Osteoblast (primary cell): Measurements from ENCODE around the gene GRIN3B. TPM values are rescaled to one million over a fixed set of nuclear protein-coding genes. Genes with fewer than 3 reads are reported as not detected.

ENCODE experiments used
- DNase-seq: peaks from one replicate; pipeline ENCODE4 v3.0.0; 2011; ENCODE audit warnings: low spot score, mixed read lengths; ENCODE audit not compliant: insufficient read length; ENCODE audit errors: missing footprints
- H2AFZ ChIP-seq: 2 replicates; pipeline ENCODE4 v1.6.0; 2011; ENCODE audit warnings: mild to moderate bottlenecking, low read length
- H3K27ac ChIP-seq: 2 replicates; pipeline ENCODE4 v1.5.1; 2011; ENCODE audit warnings: mild to moderate bottlenecking, low read depth, low read length, moderate library complexity
- H3K27me3 ChIP-seq: 2 replicates; pipeline ENCODE4 v1.6.0; 2012; ENCODE audit warnings: mild to moderate bottlenecking, control low read depth, inconsistent platforms, low read length, moderate library complexity; ENCODE audit not compliant: insufficient read depth
- H3K36me3 ChIP-seq: 2 replicates; pipeline ENCODE4 v1.5.1; 2011; ENCODE audit warnings: mild to moderate bottlenecking, low read length, control low read depth, moderate library complexity; ENCODE audit not compliant: insufficient read depth
- H3K4me1 ChIP-seq: 2 replicates; pipeline ENCODE4 v1.5.1; 2011; ENCODE audit warnings: mild to moderate bottlenecking, low read length, control low read depth, moderate library complexity; ENCODE audit not compliant: insufficient read depth
- H3K4me2 ChIP-seq: 2 replicates; pipeline ENCODE4 v1.6.0; 2011; ENCODE audit warnings: mild to moderate bottlenecking, low read length; ENCODE audit not compliant: insufficient read depth
- H3K4me3 ChIP-seq: fragments of 200-600 bp; sonication (generic); 3 replicates; pipeline ENCODE4 v1.5.1; 2012; ENCODE audit warnings: mild to moderate bottlenecking, low read length, inconsistent platforms; ENCODE audit not compliant: insufficient read depth
- H3K79me2 ChIP-seq: 2 replicates; pipeline ENCODE4 v1.6.0; 2012; ENCODE audit warnings: mild to moderate bottlenecking, low read length, control low read depth, inconsistent platforms; ENCODE audit not compliant: insufficient read depth
- H3K9me3 ChIP-seq: 2 replicates; pipeline ENCODE4 v1.5.1; 2011; ENCODE audit warnings: low read depth, low read length, control low read depth
- H4K20me1 ChIP-seq: 2 replicates; pipeline ENCODE4 v1.6.0; 2012; ENCODE audit warnings: mild to moderate bottlenecking, low read length, control low read depth; ENCODE audit not compliant: insufficient read depth
- CTCF ChIP-seq: IDR thresholded peaks from 2 replicates; pipeline ENCODE4 v1.5.1; 2011; ENCODE audit warnings: mild to moderate bottlenecking, low read depth, low read length, moderate library complexity; ENCODE audit errors: extremely low read depth
- total RNA-seq: library from RNA; depleted of rRNA; stranded (reverse); fragments of >200 nt; gene quantifications from 2 replicates; pipeline ENCODE4 v1.2.3, GENCODE V29; 2012

The GRIN3B gene
- total RNA-seq, 1 donor = not detected

GRCh38 chr19:1049106-1049505 is 48.9 kb downstream of the GRIN3B start:
- Histone ChIP-seq H3K4me2 (no peak overlapping the region), H3K79me2 (no peaks in the 10 kb centered on the region), H3K4me3 (no peak overlapping the region), H2AFZ (no peak overlapping the region), H4K20me1 (no peaks in the 10 kb centered on the region), H3K4me1 (no peaks in the 10 kb centered on the region), H3K36me3 (no peaks in the 10 kb centered on the region), H3K27ac (no peak overlapping the region), H3K9me3 (no peaks in the 10 kb centered on the region), H3K27me3 (no peaks in the 10 kb centered on the region)
- TF ChIP-seq CTCF = no peak
- no peak for DNase-seq

- Histone ChIP-seq H3K27me3 (no peaks in the 10 kb centered on the region), H3K27ac (no peak overlapping the region), H3K36me3 (no peaks in the 10 kb centered on the region), H3K4me1 (no peaks in the 10 kb centered on the region), H3K4me3 (no peak overlapping the region), H3K9me3 (no peaks in the 10 kb centered on the region), H3K79me2 (no peaks in the 10 kb centered on the region), H4K20me1 (no peaks in the 10 kb centered on the region), H3K4me2 (no peak overlapping the region), H2AFZ (no peak overlapping the region)
- no peak for DNase-seq
- TF ChIP-seq CTCF = no peak
These were observed 49.6 kb downstream of the GRIN3B start for GRCh38 chr19:1049800-1050199.

GRCh38 chr19:1050989-1051788 is 51.0 kb downstream of the GRIN3B start:
- Histone ChIP-seq H4K20me1 (no peaks in the 10 kb centered on the region), H3K36me3 (no peaks in the 10 kb centered on the region), H3K4me2 (no peak overlapping the region), H3K4me1 (no peaks in the 10 kb centered on the region), H3K4me3 (no peak overlapping the region), H2AFZ (no peak overlapping the region), H3K27ac (no peak overlapping the region), H3K79me2 (no peaks in the 10 kb centered on the region), H3K27me3 (no peaks in the 10 kb centered on the region), H3K9me3 (peaks cover 1% of the 10 kb centered on the region)
- no peak for DNase-seq
- TF ChIP-seq CTCF = no peak

GRCh38 chr19:1051791-1052190 is 51.6 kb downstream of the GRIN3B start:
- Histone ChIP-seq H3K4me1 (no peaks in the 10 kb centered on the region), H3K27ac (no peak overlapping the region), H3K4me2 (no peak overlapping the region), H4K20me1 (no peaks in the 10 kb centered on the region), H3K9me3 (peaks cover 7% of the 10 kb centered on the region), H3K27me3 (no peaks in the 10 kb centered on the region), H3K4me3 (no peak overlapping the region), H3K79me2 (no peaks in the 10 kb centered on the region), H3K36me3 (no peaks in the 10 kb centered on the region), H2AFZ (no peak overlapping the region)
- DNase-seq = no peak
- no peak for TF ChIP-seq CTCF
